Stimulated activated naive CD8-positive, alpha-beta T cell treated with anti-CD3 and anti-CD28 coated beads, Interleukin-15, Interleukin-2, amounts not matched to agents 100 ng/mL and 50 ng/mL, for 24 hours (primary cell): ENCODE results near the gene LINGO1.

Source experiments
- H3K27ac Mint-ChIP-seq: one replicate; pipeline ENCODE4 v1.8.0; 2021; ENCODE audit warnings: mild to moderate bottlenecking, mixed read lengths
- H3K27me3 Mint-ChIP-seq: one replicate; pipeline ENCODE4 v1.8.0; 2021; ENCODE audit warnings: mixed read lengths
- H3K36me3 Mint-ChIP-seq: one replicate; pipeline ENCODE4 v1.8.0; 2021; ENCODE audit warnings: low read depth, mixed read lengths
- H3K4me1 Mint-ChIP-seq: one replicate; pipeline ENCODE4 v1.8.0; 2021; ENCODE audit warnings: low read depth, mixed read lengths
- H3K4me3 Mint-ChIP-seq: one replicate; pipeline ENCODE4 v1.8.0; 2021; ENCODE audit warnings: mild to moderate bottlenecking, mixed read lengths
- H3K9me3 Mint-ChIP-seq: one replicate; pipeline ENCODE4 v1.8.0; 2021; ENCODE audit warnings: mixed read lengths

The LINGO1 gene

DNA sequence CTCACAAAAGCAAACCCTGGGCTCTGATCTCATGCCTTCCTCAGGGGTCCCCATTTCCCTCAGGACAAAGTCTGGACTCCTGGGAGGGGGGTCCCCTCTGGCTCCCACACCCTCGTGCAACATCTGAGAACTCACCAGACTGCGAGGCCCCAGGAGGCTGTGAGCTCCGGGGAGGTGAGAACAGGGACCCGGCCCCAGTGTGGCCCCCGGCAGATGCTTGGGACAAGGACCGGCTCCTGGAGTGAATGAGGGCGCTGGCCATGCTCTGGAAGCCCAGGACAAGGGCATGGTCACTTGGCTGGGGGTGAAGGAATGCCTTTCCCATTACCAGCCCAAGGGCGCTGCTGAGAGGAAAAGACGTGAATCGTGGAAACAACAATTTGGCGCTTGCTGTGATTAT lies 48.0 kb downstream of the LINGO1 start:
- Mint-ChIP-seq H3K27me3 (no peaks in the 10 kb centered on the region), H3K36me3 (no peaks in the 10 kb centered on the region), H3K4me3 (no peak overlapping the region), H3K27ac (no peak overlapping the region), H3K9me3 (no peaks in the 10 kb centered on the region), H3K4me1 (no peaks in the 10 kb centered on the region)

GRCh38 chr15:77584201-77584600 lies 48.5 kb downstream of the LINGO1 start:
- H3K9me3 Mint-ChIP-seq = no peaks in the 10 kb centered on the region
- no peaks in the 10 kb centered on the region for H3K4me1 Mint-ChIP-seq
- H3K27me3 Mint-ChIP-seq = no peaks in the 10 kb centered on the region
- no peak overlapping the region for H3K4me3 Mint-ChIP-seq
- H3K36me3 Mint-ChIP-seq = no peaks in the 10 kb centered on the region
- H3K27ac Mint-ChIP-seq = no peak overlapping the region

DNA sequence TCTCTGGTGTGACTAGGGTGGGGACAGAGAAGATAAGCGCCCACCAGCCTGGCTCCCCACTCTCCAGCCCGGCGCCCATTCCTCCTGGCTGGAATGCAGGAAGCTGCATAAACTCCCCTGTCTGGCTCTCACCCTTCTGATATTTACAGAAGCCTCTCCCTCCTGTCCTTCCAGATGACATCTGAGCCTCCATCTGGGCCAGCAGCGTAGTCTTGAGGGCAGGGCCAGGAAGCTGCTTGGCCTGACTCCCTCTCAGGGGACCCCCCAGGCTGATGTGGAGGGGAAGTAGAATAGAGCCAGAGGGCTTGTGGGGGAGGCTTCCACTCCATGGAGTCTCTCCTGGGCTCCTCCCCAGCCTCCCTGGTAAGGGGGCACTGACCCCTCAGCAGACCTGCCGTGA lies 49.9 kb downstream of the LINGO1 start:
- Mint-ChIP-seq H3K4me3 (no peak overlapping the region), H3K36me3 (no peaks in the 10 kb centered on the region), H3K27me3 (no peaks in the 10 kb centered on the region), H3K4me1 (no peaks in the 10 kb centered on the region), H3K9me3 (no peaks in the 10 kb centered on the region), H3K27ac (no peak overlapping the region)

DNA sequence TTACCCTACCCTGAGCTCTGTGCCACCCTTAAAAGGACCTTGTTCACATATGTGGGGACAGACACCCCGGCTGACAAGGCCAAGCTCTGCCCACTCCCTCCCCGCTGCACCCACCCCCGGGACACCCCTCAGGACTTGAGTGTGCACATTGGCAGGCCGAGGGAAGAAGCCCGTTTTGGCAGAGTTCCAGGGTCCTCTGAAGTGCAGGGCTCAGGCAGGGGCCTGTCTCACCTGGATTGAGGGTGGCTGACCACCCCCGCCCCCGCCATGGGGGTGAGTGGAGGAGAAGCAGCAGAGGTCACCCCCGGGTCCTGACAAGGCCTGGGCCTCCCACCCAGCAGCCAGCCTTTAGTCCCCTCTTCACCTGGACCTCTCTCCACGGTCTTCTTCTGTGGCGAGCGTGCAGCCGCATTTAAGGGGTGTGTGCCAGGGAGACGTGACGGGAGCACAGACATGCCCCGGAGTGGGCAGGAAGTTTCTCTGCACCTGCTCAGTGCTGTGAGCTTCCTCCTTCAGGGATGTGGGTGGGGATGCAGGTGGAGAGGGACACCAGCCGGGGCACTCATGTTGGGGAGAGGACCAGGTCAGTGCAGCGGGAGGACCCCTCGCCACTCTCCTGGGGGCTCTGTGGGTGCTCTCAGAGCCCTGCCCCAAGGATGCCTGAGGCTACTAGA lies 50.7 kb downstream of the LINGO1 start:
- Mint-ChIP-seq H3K9me3 (no peaks in the 10 kb centered on the region), H3K27me3 (no peaks in the 10 kb centered on the region), H3K4me3 (no peak overlapping the region), H3K36me3 (no peaks in the 10 kb centered on the region), H3K27ac (no peak overlapping the region), H3K4me1 (no peaks in the 10 kb centered on the region)

GRCh38 chr15:77580996-77581682 lies 51.6 kb downstream of the LINGO1 start:
- Mint-ChIP-seq H3K27me3 (no peaks in the 10 kb centered on the region), H3K4me3 (no peak overlapping the region), H3K36me3 (no peaks in the 10 kb centered on the region), H3K4me1 (no peaks in the 10 kb centered on the region), H3K9me3 (no peaks in the 10 kb centered on the region), H3K27ac (no peak overlapping the region)

DNA sequence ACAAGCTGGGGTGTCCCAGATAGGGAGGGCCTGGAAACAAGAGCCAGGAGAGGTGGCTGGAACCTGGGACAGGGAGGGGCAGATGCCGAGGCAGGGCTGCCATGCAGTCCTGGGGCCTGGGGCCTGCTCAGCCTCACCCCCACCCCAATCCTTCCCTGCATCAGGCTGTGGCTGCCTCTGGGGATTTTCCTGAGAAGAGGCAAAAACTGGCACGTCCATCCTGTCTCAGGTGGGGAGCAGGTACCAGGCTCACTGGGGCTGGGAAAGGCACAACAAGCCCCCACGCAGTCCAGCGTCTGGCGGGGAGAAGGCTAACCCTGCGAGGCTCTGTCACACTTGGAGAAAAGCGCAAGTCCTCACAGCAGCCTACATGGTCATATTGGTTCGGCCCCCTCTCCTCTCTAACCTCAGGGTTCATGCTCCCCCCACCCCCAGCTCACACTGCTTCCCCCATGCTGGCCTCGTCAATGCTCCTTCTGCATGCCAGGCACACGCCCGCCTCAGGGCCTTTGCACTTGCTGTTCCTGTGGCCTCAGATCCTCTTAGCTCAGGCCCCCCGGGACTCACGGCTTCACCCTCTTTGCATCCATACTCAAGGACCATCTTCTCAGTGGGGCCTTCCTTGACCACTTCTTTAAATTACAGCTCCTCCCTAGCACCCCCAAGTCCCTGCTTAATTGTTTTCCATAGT lies 53.1 kb downstream of the LINGO1 start:
- no peaks in the 10 kb centered on the region for H3K27me3 Mint-ChIP-seq
- no peaks in the 10 kb centered on the region for H3K9me3 Mint-ChIP-seq
- no peaks in the 10 kb centered on the region for H3K36me3 Mint-ChIP-seq
- no peaks in the 10 kb centered on the region for H3K4me1 Mint-ChIP-seq
- H3K27ac Mint-ChIP-seq = no peak overlapping the region
- no peak overlapping the region for H3K4me3 Mint-ChIP-seq

DNA sequence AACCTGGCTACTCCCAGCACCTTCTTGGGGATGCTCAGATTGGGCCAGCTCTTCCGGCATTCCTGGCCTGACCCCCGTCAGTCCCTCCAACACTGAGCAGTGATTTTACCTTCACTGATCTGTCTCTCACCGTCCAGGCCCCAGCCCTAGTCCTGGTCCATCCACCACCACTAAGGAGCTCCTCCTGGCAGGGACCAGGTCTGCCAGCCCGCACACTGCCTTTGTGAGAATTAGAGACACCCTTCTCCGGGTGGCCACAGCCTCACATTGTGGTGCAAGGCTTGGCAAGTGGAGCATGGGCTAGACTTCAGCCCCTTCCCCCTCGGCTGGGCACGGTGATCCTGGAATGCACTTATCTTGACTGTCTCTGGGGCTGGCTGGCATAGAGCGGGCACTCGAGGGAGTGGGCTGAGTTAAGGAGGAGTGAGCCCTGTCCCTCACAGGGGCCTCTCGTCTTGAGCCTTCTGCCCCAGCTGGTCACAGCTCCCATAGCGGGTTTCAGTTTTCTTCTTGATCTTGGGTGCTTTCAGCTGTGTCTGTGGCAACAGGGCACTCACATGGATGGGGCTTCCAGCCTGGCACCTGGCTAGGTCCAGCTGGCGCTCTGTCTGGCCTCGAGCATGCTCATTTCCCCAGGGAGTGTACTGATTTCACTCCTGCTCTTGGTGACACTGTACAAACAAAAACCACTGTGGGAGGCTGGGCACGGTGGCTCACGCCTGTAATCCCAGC lies 53.9 kb downstream of the LINGO1 start:
- Mint-ChIP-seq H3K36me3 (no peaks in the 10 kb centered on the region), H3K4me1 (no peaks in the 10 kb centered on the region), H3K9me3 (no peaks in the 10 kb centered on the region), H3K27ac (no peak overlapping the region), H3K4me3 (no peak overlapping the region), H3K27me3 (no peaks in the 10 kb centered on the region)

GRCh38 chr15:77577366-77577950 lies 55.3 kb downstream of the LINGO1 start:
- H3K36me3 Mint-ChIP-seq = no peaks in the 10 kb centered on the region
- no peaks in the 10 kb centered on the region for H3K9me3 Mint-ChIP-seq
- H3K4me1 Mint-ChIP-seq = no peaks in the 10 kb centered on the region
- H3K27ac Mint-ChIP-seq = no peak overlapping the region
- H3K27me3 Mint-ChIP-seq = no peaks in the 10 kb centered on the region
- H3K4me3 Mint-ChIP-seq = no peak overlapping the region

DNA sequence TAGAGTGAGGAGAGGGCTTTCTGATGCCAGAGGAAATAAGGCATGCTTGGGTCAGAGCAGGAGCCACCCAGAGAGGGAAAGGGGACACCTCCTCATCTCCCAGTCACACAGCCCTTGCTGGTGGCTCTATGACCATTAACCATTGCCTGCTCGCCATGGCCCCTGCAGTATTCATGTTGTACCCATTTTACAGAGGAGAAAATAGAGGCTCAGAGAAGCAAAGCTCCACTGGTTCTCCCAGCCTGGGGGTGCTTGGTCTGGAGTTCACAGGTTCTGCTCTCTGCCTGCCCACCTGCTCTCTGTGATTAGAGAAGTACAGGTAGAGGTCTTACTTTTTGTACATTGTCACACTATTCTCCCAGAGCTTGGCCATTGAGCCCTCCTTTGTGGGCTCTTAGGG lies 56.2 kb downstream of the LINGO1 start:
- Mint-ChIP-seq H3K36me3 (no peaks in the 10 kb centered on the region), H3K27ac (no peak overlapping the region), H3K4me3 (no peak overlapping the region), H3K4me1 (no peaks in the 10 kb centered on the region), H3K27me3 (no peaks in the 10 kb centered on the region), H3K9me3 (no peaks in the 10 kb centered on the region)

DNA sequence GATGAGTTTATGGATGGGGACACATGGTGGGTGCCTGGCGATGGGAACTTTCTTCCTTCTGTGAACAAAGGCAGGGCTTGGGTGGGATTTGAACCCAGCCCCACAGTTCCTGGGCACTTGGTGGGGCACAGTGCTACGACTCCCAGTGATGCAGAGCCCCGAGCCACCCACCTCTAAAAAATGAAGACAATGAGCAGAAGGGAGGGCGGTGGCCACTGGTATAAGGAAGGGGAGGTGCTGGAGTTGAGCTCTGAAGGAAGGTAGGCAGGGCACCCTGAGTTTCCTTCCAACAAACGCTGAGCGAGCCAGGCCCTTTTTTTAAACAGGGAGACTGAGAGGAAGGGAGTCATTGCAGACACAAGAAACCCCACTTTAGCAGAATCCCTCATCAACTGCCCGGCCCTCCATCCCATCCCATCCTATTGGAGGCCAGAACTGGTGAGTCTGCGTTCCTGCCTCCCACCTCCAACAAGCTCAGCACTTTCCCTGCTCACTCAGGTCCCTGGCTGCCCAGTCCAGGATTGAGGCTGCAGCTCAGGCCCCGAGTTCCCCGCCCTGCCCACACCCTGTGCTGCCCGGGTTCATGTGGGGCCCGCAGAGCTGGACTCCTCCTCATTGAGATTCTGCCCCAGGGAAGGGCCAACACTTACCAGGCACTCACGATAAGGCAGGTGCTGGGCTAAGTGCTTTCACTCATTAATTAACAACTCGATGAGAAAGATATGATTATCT lies 57.3 kb downstream of the LINGO1 start:
- Mint-ChIP-seq H3K4me1 (no peaks in the 10 kb centered on the region), H3K4me3 (no peak overlapping the region), H3K36me3 (no peaks in the 10 kb centered on the region), H3K27ac (no peak overlapping the region), H3K27me3 (no peaks in the 10 kb centered on the region), H3K9me3 (no peaks in the 10 kb centered on the region)

DNA sequence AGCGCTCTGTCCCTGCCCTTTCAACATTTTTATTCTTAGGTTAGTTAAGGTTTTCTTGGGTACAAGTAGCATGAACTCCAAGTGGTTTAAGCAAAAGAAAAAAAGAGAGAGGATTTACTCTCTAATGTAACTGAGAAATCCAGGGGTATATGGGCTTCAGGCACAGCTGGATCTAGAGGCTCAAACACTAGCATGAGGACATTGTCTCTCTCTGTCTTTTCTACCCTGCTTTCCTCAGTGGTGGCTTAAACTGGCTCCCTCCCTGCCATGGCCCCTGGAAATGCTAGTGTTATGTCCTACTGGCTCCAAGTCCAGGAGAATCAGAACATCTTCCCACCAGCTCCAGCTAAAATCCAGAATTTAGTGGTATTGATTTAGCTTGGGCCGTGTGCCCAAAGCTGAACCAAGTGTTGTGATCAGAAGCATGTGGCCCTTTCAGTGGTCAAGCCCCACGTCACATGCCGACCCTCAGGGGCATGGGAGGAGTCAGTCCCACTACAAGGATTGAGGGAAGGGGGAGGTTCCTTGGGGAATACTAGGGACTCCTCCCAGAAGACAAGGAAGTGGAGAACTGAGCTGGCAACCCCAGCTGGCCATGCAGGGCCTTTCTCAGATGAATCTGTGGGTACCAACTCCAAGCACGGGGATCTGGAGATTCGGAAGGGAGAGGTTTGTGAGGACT lies 58.0 kb downstream of the LINGO1 start:
- H3K36me3 Mint-ChIP-seq = no peaks in the 10 kb centered on the region
- no peaks in the 10 kb centered on the region for H3K4me1 Mint-ChIP-seq
- no peaks in the 10 kb centered on the region for H3K9me3 Mint-ChIP-seq
- no peak overlapping the region for H3K27ac Mint-ChIP-seq
- no peaks in the 10 kb centered on the region for H3K27me3 Mint-ChIP-seq
- H3K4me3 Mint-ChIP-seq = no peak overlapping the region

DNA sequence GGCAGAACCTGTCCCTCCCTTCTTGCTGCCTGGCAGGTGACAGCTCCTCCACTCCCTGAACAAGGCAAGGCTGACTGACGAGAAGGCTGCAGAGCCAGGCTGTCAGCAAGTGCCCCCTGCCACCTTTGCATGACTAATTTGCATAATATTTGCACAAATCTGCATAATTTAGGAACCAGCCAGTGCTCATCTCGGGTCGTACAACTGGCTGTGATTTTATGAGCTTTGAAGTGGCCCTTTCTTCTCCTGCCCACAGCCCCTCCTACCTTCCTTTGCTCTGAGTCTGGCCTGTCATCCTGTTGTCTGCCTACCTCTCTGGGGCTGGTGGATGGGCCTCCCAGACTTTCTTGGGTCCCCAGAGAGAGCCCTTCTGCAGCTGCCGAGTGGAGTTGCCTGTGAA lies 58.9 kb downstream of the LINGO1 start:
- Mint-ChIP-seq H3K4me1 (no peaks in the 10 kb centered on the region), H3K36me3 (no peaks in the 10 kb centered on the region), H3K9me3 (no peaks in the 10 kb centered on the region), H3K27ac (no peak overlapping the region), H3K27me3 (no peaks in the 10 kb centered on the region), H3K4me3 (no peak overlapping the region)

- Mint-ChIP-seq H3K4me1 (no peaks in the 10 kb centered on the region), H3K4me3 (no peak overlapping the region), H3K27ac (no peak overlapping the region), H3K9me3 (no peaks in the 10 kb centered on the region), H3K36me3 (no peaks in the 10 kb centered on the region), H3K27me3 (no peaks in the 10 kb centered on the region)
These were observed 60.5 kb downstream of the LINGO1 start for GRCh38 chr15:77572186-77572585.

DNA sequence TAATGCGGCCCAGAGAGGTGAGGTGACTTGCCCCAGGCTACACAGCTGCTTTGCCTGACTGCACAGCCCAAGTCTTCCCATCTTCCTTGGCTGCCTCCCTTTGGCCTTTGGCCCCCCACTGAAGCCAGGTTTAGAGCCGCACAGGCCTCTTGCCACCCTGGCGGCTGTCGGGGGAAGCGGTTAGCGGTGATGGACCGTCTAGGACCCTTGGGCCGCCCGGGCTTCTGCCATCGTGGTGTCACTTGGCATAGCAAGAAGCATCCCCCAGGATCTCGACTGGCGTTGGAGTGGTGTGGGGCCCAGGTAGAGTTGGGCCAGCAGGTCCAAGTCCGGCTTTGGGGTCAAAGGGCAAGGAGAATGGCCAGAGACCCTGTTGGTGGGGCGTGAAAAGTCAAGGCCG lies 61.0 kb downstream of the LINGO1 start:
- no peaks in the 10 kb centered on the region for H3K4me1 Mint-ChIP-seq
- no peaks in the 10 kb centered on the region for H3K9me3 Mint-ChIP-seq
- no peak overlapping the region for H3K4me3 Mint-ChIP-seq
- no peak overlapping the region for H3K27ac Mint-ChIP-seq
- H3K36me3 Mint-ChIP-seq = no peaks in the 10 kb centered on the region
- H3K27me3 Mint-ChIP-seq = no peaks in the 10 kb centered on the region
